ENCODE measurements around the gene SLC29A3.

SLC29A3 gene

GRCh38 chr10:71320592-71320991 is 1.5 kb downstream of the SLC29A3 start:
- TF ChIP-seq SUZ12 (IDR thresholded peaks at IDR 0.05) = no peak
- no peak for TF ChIP-seq PKNOX1 (IDR thresholded peaks at IDR 0.05)
- no peak for TF ChIP-seq FOXK2 (IDR thresholded peaks at IDR 0.05)
- TF ChIP-seq ELF4 (IDR thresholded peaks at IDR 0.05) = no peak
- TF ChIP-seq SP1 (IDR thresholded peaks at IDR 0.05) = no peak
- TF ChIP-seq TARDBP (IDR thresholded peaks at IDR 0.05) = no peak
- TF ChIP-seq FOXA1 (IDR thresholded peaks at IDR 0.05) = no peak
- TF ChIP-seq CTBP1 (IDR thresholded peaks at IDR 0.05; ENCODE audit: borderline replicate concordance) = no peak
- TF ChIP-seq L3MBTL2 (conservative IDR thresholded peaks at IDR 0.05) = no peak
- TF ChIP-seq BHLHE40 (IDR thresholded peaks at IDR 0.05; ENCODE audit: borderline replicate concordance) = no peak
- no peak for TF ChIP-seq LEF1 (IDR thresholded peaks at IDR 0.05; ENCODE audit: borderline replicate concordance)
- no peak for TF ChIP-seq NFRKB (IDR thresholded peaks at IDR 0.05)
- no peak for TF ChIP-seq FOXM1 (IDR thresholded peaks at IDR 0.05; ENCODE audit: borderline replicate concordance)
- no peak for TF ChIP-seq ZNF384 (IDR thresholded peaks at IDR 0.05)
- TF ChIP-seq ARNT (IDR thresholded peaks at IDR 0.05) = no peak
- TF ChIP-seq HDGF (IDR thresholded peaks at IDR 0.05; ENCODE audit: borderline replicate concordance) = no peak
- ChIA-PET CTCF (interaction anchor here (0.8 to 1.8 kb wide), 4 partner anchors 8 to 377 kb away, joined by 3 to 5 read pairs (median 3); no protein-coding TSS in a partner anchor), POLR2A (interaction anchor here (0.9 kb wide), 1 partner anchor 372 kb away, joined by 4 read pairs; no protein-coding TSS in a partner anchor)

GRCh38 chr10:71321386-71321785 is 2.3 kb downstream of the SLC29A3 start:
- POLR2A ChIA-PET = no interaction called here
- CTCF ChIA-PET = interaction anchor here (1.8 kb wide), 1 partner anchor 375 kb away, joined by 5 read pairs; no protein-coding TSS in a partner anchor
- no peak for TF ChIP-seq ZNF384 (IDR thresholded peaks at IDR 0.05)
- TF ChIP-seq TARDBP (IDR thresholded peaks at IDR 0.05) = no peak
- TF ChIP-seq SP1 (IDR thresholded peaks at IDR 0.05) = no peak
- no peak for TF ChIP-seq FOXM1 (IDR thresholded peaks at IDR 0.05; ENCODE audit: borderline replicate concordance)
- TF ChIP-seq PKNOX1 (IDR thresholded peaks at IDR 0.05) = no peak
- no peak for TF ChIP-seq HDGF (IDR thresholded peaks at IDR 0.05; ENCODE audit: borderline replicate concordance)
- no peak for TF ChIP-seq CTBP1 (IDR thresholded peaks at IDR 0.05; ENCODE audit: borderline replicate concordance)
- TF ChIP-seq LEF1 (IDR thresholded peaks at IDR 0.05; ENCODE audit: borderline replicate concordance) = no peak
- no peak for TF ChIP-seq ARNT (IDR thresholded peaks at IDR 0.05)
- TF ChIP-seq ELF4 (IDR thresholded peaks at IDR 0.05) = no peak
- TF ChIP-seq NFRKB (IDR thresholded peaks at IDR 0.05) = no peak
- TF ChIP-seq BHLHE40 (IDR thresholded peaks at IDR 0.05; ENCODE audit: borderline replicate concordance) = no peak
- TF ChIP-seq FOXK2 (IDR thresholded peaks at IDR 0.05) = no peak

More at GRCh38 chr10:71320592-71320991, 1.5 kb downstream of the SLC29A3 start:
- no peak for DNase-seq (ENCODE audit: extremely low spot score)

GRCh38 chr10:71323407-71323806 is 4.3 kb downstream of the SLC29A3 start:
- peak; percentile 54 for DNase-seq (ENCODE audit: extremely low spot score)
- POLR2A ChIA-PET = interaction anchor here (0.7 kb wide), 1 partner anchor 15 kb away, joined by 3 read pairs; no protein-coding TSS in a partner anchor
- no peak for TF ChIP-seq LEF1 (IDR thresholded peaks at IDR 0.05; ENCODE audit: borderline replicate concordance)
- TF ChIP-seq TARDBP (IDR thresholded peaks at IDR 0.05) = no peak
- peak; percentile 53 for TF ChIP-seq L3MBTL2 (conservative IDR thresholded peaks at IDR 0.05)
- no peak for TF ChIP-seq HDGF (IDR thresholded peaks at IDR 0.05; ENCODE audit: borderline replicate concordance)
- peak; percentile 81 for TF ChIP-seq ELF4 (IDR thresholded peaks at IDR 0.05)
- CTCF ChIA-PET = interaction anchor here (0.9 to 1.0 kb wide), 2 partner anchors 9 to 61 kb away, joined by 3 to 4 read pairs; no protein-coding TSS in a partner anchor

More at GRCh38 chr10:71321386-71321785, 2.3 kb downstream of the SLC29A3 start:
- DNase-seq (ENCODE audit: extremely low spot score) = no peak

- TF ChIP-seq ELF4 (IDR thresholded peaks at IDR 0.05) (no peak), HDGF (IDR thresholded peaks at IDR 0.05; ENCODE audit: borderline replicate concordance) (no peak), ARNT (IDR thresholded peaks at IDR 0.05) (no peak), PKNOX1 (IDR thresholded peaks at IDR 0.05) (no peak), CTBP1 (IDR thresholded peaks at IDR 0.05; ENCODE audit: borderline replicate concordance) (no peak), ZNF384 (IDR thresholded peaks at IDR 0.05) (no peak), BHLHE40 (IDR thresholded peaks at IDR 0.05; ENCODE audit: borderline replicate concordance) (no peak), FOXM1 (IDR thresholded peaks at IDR 0.05; ENCODE audit: borderline replicate concordance) (no peak)
- no peak for DNase-seq (ENCODE audit: extremely low spot score)
- ChIA-PET POLR2A (no interaction called here), CTCF (no interaction called here)
Observed at GRCh38 chr10:71324743-71325142, 5.7 kb downstream of the SLC29A3 start.

GRCh38 chr10:71325267-71325666 is 6.2 kb downstream of the SLC29A3 start:
- CTCF ChIA-PET = no interaction called here
- TF ChIP-seq TARDBP (IDR thresholded peaks at IDR 0.05) (no peak), PKNOX1 (IDR thresholded peaks at IDR 0.05) (no peak), BHLHE40 (IDR thresholded peaks at IDR 0.05; ENCODE audit: borderline replicate concordance) (no peak), LEF1 (IDR thresholded peaks at IDR 0.05; ENCODE audit: borderline replicate concordance) (no peak), FOXA1 (IDR thresholded peaks at IDR 0.05) (no peak), NFRKB (IDR thresholded peaks at IDR 0.05) (no peak), FOXM1 (IDR thresholded peaks at IDR 0.05; ENCODE audit: borderline replicate concordance) (no peak), L3MBTL2 (conservative IDR thresholded peaks at IDR 0.05) (no peak), ELF4 (IDR thresholded peaks at IDR 0.05) (no peak), CTBP1 (IDR thresholded peaks at IDR 0.05; ENCODE audit: borderline replicate concordance) (no peak), SP1 (IDR thresholded peaks at IDR 0.05) (no peak), ARNT (IDR thresholded peaks at IDR 0.05) (no peak), SUZ12 (IDR thresholded peaks at IDR 0.05) (no peak), HDGF (IDR thresholded peaks at IDR 0.05; ENCODE audit: borderline replicate concordance) (no peak), ZNF384 (IDR thresholded peaks at IDR 0.05) (no peak), FOXK2 (IDR thresholded peaks at IDR 0.05) (no peak)
- DNase-seq (ENCODE audit: extremely low spot score) = no peak
- POLR2A ChIA-PET = no interaction called here

Measured in HEK293T (cell line).